Medulla oblongata (tissue), 1 donor: Measurements from ENCODE around the gene SHISA2.
A peak's percentile ranks its signal among the peaks of the same experiment; 100 is the strongest.
"Not testable (repeated sequence)": the region's sequence is repeated elsewhere in the genome, so short reads cannot be mapped to it uniquely, and the experiment has no call there.

ENCODE experiments used
- DNase-seq: peaks from one replicate; pipeline ENCODE4 v3.0.0-alpha.2; 2015; ENCODE audit errors: extremely low spot score

Gene SHISA2

GRCh38 chr13:26051657-26052311 is at the start of gene SHISA2:
SHISA2 (minus strand) TSS chr13:26052016; CDS start chr13:26050975, 1,041 bp downstream.
- peak; percentile 61 for DNase-seq

DNA sequence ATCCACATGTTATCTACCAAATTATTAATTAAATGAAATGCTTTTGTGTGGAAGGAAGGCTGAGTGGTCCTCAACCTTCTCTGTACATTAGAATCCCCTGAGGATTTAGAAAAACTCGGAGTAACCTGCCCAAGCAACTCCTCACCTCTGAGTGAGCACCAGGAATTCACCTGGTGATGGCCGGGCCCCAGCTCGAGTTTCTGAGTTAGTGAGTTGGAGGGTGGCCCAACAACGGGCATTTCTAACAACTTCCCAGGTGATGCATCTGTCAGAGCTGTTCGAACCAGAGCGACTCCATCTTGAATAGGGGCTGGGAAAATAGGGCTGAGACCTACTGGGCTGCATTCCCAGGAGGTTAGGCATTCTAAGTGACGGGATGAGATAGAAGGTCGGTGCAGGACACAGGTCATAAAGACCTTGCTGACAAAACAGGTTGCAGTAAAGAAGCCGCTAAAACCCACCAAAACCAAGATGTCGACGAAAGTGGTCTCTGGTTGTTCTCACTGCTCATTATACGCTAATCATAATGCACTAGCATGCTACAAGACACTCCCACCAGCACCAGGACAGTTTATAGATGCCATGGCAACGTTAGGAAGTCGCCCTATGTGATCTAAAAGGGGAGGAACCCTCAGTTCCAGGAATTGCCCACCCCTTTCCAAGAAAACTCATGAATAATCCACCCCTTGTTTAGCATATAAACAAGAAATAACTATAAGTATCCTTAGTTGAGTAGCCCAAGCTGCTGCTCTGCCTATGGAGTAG is 44.2 kb upstream of the SHISA2 start:
- DNase-seq: no peak

- no peak for DNase-seq
Observed at GRCh38 chr13:26095338-26095737, 43.5 kb upstream of the SHISA2 start.

- DNase-seq: not testable (repeated sequence)
Observed at GRCh38 chr13:26076821-26077220, 25.0 kb upstream of the SHISA2 start.

- DNase-seq: peak; percentile 20
Observed at GRCh38 chr13:26075498-26075897, 23.7 kb upstream of the SHISA2 start.

- DNase-seq: peak; percentile 20
Observed at GRCh38 chr13:26074706-26075105, 22.9 kb upstream of the SHISA2 start.

DNA sequence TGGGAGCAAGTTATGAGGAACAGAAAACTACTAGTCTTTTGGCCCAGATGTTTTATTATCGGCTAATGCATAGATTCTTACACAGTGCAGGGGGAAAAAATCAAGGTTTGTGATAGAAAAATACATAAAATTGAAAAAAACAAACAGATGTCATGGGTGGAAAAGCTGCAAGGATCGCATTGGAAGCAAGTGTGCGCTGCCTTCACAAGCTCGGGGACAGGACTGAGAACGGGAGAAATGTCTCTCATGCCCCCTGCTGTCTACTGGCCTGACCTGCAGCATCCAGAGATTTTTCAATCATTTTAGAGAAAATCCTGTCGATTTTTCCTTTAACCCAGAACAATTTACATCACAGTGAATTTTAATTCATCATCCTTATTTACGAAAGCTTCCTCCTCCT is 20.5 kb upstream of the SHISA2 start:
- not testable (repeated sequence) for DNase-seq

DNA sequence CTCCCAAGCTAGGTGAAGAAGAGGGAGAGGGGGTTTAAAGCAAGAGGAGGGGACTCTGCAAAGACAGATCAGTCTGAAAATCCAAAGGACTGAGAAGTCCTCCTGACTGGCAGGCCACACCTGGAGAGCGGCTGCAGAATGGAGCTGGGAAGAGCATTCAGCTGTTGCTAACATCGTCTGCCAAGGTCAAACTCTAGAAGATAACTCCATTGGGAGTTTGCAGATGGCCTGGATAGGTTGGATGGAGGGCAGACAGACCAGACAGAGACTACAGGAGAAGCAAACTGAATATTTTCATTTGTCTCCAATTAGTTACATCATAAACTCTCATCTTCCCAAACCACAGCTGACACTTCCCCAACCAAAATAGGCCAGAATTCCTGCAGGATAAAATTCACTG is 19.9 kb upstream of the SHISA2 start:
- DNase-seq: no peak

GRCh38 chr13:26069642-26070041 is 17.8 kb upstream of the SHISA2 start:
- not testable (repeated sequence) for DNase-seq

- DNase-seq: not testable (repeated sequence)
Observed at GRCh38 chr13:26068372-26068771, 16.6 kb upstream of the SHISA2 start.

DNA sequence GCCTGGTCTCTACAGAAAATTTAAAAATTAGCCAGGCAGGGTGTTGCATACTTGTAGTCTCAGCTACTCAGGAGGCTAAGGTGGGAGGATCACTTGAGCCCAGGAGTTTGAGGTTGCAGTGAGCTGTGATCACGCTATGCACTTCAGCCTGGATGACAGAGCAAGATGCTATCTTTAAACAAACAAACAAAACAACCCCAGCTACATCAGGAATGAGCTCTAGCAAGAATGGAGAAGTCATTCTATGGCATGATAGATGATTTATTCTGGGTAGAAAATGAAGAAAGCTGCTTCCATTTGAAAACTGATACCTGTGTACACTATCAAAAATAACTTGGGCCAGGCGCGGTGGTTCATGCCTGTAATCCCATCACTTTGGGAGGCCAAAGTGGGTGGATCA is 15.8 kb upstream of the SHISA2 start:
- DNase-seq: no peak

GRCh38 chr13:26066492-26066891 is 14.7 kb upstream of the SHISA2 start:
- not testable (repeated sequence) for DNase-seq

DNA sequence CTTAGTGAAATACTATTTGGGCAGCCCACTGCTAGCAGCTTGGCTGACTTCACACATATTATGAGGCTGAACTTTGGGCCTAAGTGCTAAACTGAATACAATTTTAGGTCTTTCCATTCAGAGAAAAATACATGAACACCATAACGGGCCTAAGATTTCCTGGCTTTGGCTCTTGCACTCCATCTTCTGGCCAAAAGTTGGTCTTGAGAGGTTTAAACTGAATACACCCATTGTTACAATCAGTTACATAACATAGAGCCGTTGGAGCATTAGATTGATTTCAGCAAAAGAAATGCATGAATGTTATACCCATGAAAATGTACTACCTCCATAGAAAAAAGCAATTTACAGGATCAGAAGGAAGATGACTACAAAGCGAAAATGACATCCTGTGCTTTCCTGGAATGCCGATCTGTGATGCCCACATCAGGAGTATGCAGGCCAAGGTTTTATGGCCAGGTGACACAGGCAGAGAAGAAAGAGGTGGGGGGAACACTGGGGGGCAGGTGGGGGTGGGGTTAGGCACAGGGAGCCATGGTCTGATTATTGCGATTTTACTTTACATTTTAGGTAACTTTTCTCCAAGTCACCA is 11.1 kb upstream of the SHISA2 start:
- DNase-seq: peak; percentile 92

GRCh38 chr13:26061947-26062346 is 10.1 kb upstream of the SHISA2 start:
- no peak for DNase-seq

- DNase-seq: no peak
Observed at GRCh38 chr13:26061256-26061655, 9.4 kb upstream of the SHISA2 start.

GRCh38 chr13:26060357-26060756 is 8.5 kb upstream of the SHISA2 start:
- no peak for DNase-seq

GRCh38 chr13:26058704-26059103 is 6.9 kb upstream of the SHISA2 start:
- no peak for DNase-seq

GRCh38 chr13:26054896-26055295 is 3.1 kb upstream of the SHISA2 start:
- DNase-seq: no peak

DNA sequence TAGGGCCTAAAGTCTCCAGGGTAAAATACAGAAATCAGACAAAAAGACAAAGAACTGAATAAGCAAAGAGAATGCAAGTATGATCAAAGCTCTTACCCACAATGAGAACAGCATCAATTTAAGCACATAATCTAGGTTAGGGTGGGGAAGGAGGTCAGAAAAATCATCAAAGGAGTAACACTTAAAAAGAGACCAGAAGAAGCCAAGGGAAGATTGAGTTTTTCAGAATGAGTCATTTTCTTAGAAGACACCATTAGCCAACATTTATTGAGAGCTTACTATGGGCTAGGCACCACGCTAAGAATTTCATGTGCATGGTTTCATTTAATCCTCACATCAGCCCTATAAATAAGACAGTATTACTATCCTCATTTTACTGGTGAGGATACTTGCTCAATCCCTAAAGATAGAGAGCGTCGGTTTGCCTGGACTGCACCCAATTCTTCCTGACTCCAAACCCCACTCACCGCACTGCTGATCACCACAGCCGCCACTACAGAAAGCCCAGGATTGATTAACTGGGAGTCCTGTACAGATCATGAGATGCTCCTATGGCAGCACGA is 1.7 kb upstream of the SHISA2 start:
- DNase-seq: no peak

DNA sequence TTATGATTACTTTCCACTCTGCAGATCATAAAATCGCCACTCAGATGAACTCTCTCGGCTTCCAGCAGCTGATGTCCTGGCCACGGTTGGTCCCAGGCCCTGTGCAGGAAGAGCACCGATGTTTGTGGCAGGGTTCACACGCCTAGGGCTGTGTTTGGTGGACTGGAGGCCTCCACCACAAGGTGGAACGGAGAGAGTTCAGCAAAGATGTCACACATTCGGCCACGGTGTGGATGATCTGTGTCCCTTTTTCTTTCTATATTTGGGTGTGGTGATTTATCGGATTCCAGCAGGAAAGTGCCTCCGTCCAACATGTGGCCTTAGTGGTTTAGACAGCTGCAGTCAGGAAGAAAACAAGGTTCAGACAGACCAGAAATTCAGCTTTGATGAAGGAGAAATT is 521 bp upstream of the SHISA2 start:
- no peak for DNase-seq

GRCh38 chr13:26051231-26051656 is 572 bp downstream of the SHISA2 start:
- DNase-seq: no peak

DNA sequence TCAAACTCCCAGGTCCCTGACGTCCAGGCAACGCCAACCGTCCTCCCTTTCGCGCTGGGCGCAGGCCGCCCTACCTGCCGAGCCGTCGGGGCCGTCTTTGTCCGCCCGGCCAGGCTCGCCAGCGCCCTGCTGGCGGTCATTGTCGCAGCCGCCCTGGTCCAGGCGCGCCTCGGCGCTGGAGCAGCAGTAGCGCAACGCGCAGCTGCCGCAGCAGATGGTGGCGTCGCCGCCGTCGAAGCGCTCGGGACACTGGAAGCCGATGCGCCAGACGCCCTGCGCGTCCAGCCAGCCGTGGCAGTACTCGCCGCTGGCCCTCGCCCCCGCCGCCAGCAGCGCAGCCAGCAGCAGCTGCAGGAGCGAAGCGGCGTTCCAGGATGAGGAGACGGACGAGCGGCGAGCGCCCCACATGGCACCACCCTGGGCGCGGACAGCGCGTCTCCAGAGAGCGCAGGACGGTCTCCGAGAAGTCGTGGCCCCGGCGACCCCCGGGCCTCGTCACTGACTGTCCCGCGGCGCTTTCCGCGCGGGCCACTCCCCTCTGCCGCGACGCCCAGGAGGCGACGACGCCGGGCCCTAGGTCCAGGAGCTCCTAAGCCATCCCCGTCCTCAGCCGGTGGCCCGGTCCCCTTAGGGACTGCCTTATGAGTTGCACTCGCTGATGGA is 1.1 kb downstream of the SHISA2 start:
- peak; percentile 33 for DNase-seq
